ENCODE measurements around the gene SETD3.

GRCh38 chr14:99348816-99349614, 131.6 kb downstream of the SETD3 start:
- no peak for TF ChIP-seq RAD21 (IDR thresholded peaks at IDR 0.05; ENCODE audit: low read depth)
- no peak for TF ChIP-seq YY1 (IDR thresholded peaks at IDR 0.05; ENCODE audit: low read depth)

Data from Ishikawa (cell line).